22Rv1 (cell line): ENCODE data around the gene TNFSF15.

Source experiments
- H3K27ac ChIP-seq: fragments of 450-650 bp; 2 replicates; pipeline ENCODE4 v1.5.1; 2017
- ZFX ChIP-seq: fragments of 450-650 bp; IDR thresholded peaks from 2 replicates; pipeline ENCODE4 v1.6.1; 2017; ENCODE audit warnings: antibody characterized with exemption, borderline replicate concordance
- TF ChIP-seq, protein P1 (sequence below): fragments of 450-650 bp; IDR thresholded peaks from 2 replicates; pipeline ENCODE4 v1.5.1; 2017; ENCODE audit warnings: mild to moderate bottlenecking

The TNFSF15 gene

DNA sequence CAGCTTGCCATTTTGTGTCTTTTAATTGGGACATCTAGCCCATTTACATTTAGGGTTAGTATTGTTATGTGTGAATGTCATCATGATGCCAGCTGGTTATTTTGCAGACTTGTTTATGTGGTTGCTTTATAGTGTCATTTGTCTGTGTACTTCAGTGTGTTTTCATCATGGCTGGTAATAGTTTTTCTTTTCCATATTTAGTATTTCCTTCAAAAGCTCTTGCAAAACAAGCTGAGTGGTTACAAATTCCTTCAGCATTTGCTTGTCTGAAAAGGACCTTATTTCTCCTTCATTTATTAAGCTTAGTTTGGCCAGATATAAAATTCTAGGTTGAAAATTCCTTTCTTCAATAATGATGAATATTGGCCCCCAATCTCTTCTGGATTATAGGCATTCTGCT is 28.5 kb upstream of the TNFSF15 start:
- no peak overlapping the region for H3K27ac ChIP-seq
- TF ChIP-seq, protein P1, sequence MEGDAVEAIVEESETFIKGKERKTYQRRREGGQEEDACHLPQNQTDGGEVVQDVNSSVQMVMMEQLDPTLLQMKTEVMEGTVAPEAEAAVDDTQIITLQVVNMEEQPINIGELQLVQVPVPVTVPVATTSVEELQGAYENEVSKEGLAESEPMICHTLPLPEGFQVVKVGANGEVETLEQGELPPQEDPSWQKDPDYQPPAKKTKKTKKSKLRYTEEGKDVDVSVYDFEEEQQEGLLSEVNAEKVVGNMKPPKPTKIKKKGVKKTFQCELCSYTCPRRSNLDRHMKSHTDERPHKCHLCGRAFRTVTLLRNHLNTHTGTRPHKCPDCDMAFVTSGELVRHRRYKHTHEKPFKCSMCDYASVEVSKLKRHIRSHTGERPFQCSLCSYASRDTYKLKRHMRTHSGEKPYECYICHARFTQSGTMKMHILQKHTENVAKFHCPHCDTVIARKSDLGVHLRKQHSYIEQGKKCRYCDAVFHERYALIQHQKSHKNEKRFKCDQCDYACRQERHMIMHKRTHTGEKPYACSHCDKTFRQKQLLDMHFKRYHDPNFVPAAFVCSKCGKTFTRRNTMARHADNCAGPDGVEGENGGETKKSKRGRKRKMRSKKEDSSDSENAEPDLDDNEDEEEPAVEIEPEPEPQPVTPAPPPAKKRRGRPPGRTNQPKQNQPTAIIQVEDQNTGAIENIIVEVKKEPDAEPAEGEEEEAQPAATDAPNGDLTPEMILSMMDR, result no peak
- TF ChIP-seq ZFX, result no peak

DNA sequence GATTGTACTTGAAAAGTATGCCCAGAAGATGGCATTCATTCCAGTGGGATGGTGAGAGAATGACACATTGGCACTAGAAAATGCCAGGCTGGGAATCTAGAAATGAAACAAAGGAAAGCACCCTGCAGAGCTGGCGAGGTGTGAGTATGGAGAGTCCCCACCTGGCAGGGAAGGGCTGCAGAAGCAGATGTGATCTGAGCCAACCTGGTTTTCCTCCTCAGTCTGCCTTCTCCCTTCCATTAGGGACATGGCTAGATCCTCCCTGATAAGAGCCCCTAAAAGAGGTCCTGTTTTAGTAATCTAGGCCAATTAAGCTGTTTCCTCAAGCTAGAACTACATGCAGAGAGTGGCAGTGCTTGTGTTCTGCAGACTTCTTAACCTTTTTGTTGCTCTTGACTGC is 24.7 kb upstream of the TNFSF15 start:
- no peak overlapping the region for H3K27ac ChIP-seq
- no peak for TF ChIP-seq ZFX
- TF ChIP-seq, protein P1, result no peak

DNA sequence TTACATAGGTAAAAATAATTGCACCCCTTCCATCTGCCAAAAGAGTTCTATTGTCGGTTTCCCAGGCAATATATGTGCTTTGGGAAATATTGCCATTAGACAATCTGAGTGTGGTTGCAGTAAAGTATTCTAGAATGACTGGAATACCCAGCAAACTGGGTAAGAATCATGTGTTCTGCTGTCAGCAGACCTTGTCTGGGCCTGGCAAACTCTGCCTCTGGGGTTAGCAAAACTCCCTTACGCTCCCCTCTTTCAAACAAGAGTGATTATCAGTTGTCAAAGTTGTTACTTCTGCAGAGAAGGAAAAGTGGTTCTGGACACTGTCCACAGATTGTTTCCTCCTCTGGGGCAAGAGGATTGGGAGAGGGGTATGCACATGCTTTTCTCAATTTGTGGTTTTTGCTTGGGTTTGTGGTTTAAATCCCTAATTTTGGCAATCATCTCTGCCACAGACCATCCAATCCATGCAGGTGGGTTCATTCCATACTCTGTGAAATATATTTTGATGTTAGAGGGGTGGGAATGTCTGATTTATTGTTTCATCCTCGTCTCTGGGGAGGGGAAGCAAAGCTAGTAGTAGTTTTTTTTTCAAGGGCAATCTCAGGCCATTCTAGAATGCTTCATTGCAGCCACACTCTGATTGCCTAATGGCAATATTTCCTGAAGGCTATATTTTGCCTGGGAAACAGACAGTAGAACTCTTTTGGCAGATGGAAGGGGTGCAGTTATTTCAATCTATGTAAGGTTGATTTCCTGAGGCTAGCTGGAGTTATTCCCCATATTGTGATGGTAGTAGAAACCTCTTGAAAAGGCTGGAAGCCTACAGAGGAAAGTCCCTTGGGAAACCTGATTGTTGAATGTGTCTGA is 24.0 kb upstream of the TNFSF15 start:
- no peak for TF ChIP-seq ZFX
- TF ChIP-seq, protein P1, result no peak
- H3K27ac ChIP-seq, result no peak overlapping the region

DNA sequence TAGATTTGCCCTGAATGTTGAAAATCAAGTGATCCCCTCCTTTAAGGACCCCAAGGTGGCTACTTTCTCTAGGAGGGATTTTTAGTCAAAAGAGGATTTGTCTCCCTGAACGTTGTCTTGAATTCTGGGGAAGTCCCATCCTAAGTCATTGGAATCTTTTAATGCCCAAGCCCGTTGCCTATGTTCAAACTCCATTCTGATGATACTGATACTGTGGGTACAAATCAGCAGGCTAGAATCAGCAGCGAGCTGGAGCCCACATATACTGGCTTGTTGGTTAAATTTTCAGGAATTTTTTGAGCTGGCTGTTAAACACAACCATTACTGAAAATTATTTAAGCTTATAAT is 22.4 kb upstream of the TNFSF15 start:
- TF ChIP-seq, protein P1, result no peak
- no peak for TF ChIP-seq ZFX
- H3K27ac ChIP-seq, result no peak overlapping the region

DNA sequence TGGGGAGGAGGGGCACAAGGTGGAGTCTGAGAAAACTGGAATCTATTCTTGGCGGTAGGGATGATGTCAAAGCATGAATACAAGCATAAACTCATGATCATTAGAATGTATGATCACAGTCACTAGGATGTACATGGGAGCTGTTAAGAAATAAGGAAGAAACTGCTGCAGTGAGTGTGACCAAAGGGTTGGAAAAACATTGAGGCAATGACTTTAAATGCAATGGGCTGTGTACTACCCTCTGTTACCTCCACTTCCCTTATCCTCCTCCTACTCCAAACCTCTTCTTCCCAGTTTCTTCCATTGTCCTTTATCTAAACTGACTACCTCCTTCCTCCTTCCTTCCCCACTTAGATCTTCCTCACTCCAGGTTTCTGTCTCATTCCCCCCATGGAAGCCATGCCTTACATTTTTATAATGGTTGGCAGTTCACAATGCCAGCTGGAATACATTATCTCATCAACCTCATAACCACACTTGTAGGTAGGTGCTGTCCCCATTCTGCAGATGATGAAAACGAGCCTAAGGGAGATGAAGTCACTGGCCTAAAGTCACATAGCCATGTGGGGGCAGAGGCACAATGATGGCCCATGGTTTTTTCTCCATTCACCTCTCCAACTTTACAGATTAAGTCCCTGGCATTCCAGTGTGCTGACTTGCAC is 21.9 kb upstream of the TNFSF15 start:
- no peak overlapping the region for H3K27ac ChIP-seq
- TF ChIP-seq, protein P1, result no peak
- TF ChIP-seq ZFX, result no peak

DNA sequence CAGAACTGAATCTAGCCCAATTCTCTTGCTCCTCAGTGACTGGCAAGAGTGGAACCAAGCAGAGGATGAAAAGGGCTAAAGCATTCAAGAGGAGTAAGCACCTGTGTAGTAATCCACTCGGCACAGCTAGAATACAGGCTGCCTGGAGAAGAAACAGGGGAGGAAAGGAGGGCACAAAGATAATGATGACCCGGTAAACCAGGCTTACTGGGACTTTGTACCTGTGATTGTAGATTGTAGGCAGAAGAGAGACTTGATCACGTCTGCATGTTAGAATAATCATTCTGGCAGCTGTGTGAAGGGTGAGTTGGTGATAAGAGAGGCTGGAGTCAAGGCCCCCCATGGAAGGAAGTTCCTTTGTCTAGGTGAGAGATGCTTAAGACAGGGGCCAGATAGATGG is 20.6 kb upstream of the TNFSF15 start:
- H3K27ac ChIP-seq, result no peak overlapping the region
- no peak for TF ChIP-seq ZFX
- TF ChIP-seq, protein P1, result no peak

DNA sequence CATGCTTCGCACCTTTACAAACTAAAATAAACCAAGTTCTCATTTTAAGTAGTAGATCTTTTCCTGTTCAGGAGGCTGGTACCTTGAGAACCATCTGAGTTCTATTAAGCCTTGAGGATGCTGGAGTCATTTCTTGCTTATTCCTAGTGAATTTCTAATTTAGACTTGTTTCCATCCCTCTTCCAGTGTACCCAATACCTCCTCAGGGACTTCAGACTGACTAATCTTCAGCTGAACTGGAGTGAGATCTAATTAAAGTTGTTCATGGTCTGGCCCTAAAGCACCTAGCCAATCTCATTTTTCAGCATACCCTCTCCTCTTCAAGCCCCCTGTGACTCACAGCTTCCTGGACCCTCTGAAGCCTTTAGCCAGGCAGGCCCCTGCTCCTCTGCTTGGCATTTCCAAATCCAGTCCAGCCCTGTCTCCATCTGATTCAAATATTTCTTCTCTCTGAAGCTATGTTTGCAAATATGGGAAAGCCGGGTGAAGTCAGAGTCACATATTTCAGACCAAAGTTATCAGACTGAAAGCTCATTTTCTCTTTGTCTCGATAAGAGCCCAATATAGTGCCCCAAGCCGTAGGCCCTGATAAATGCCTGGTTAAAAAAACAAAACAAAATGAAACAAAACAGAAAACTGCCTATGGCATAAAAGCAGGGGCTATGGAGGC is 19.4 kb upstream of the TNFSF15 start:
- H3K27ac ChIP-seq, result no peak overlapping the region
- TF ChIP-seq ZFX, result no peak
- TF ChIP-seq, protein P1, result no peak
